ENCODE results near the gene MYH10.

The MYH10 gene

DNA sequence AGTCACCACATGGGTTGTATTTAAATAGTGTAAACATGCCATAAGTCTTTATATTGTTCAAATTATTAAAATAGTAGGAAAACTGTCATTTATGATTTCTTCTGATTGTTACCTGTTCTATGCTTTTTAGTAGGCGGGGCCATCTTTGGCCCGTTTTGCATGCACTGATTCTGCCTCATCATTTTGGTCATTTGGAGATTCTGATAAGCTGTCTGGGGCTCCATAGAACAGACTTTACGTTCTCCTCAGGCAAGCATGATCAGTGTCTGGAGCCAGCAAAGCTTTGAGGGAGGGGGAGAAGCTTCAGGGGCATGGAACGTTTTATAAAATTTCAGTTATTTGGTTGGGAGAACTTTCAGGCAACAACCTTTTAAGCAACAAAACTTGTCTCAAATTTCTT lies 186.0 kb downstream of the MYH10 start:
- no peak for DNase-seq
- in situ Hi-C loops (cut with HindIII; ENCODE audit: low pct_ligation_motif_present, low pct_unique_long_range_greater_than_20kb, low sequenced_read_pairs) = no loop called here

DNA sequence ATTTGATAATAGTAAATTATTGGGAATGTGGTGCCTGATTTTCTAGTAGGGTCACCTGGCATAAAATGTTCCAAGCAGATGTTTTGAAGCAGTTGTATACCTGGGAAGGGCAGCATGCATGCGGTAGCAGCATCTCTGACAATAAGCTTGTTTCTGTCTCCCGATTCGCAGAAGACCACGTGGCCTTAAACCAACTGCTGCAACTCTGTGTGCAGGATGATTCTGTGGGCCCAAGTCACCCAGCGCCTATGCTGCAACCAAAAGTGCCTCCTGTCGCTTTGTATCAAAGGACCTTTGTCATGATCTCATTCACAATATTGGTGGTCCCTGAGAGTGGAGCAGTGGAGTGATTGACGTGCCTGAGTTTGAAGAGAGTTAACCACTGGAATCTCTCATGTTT lies 186.8 kb downstream of the MYH10 start:
- DNase-seq = no peak
- in situ Hi-C loops (cut with HindIII; ENCODE audit: low pct_ligation_motif_present, low pct_unique_long_range_greater_than_20kb, low sequenced_read_pairs) = no loop called here

DNA sequence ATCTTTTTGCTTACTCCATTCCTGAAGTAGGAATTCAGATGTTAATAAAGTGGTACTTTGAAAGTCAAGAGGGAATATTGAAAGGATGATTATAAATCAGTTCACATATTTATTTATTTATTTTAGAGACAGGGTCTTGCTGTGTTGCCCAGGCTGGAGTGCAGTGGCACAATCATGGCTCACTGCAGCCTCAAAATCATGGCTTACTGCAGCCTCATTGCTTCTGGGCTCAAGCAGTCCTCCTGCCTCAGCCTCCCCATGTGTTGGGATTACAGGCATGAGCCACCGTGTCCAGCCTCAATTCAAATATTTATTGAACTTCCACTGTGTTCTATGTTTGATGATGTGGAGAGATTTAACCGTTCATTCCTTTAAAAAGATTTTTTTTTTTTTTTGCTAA lies 188.2 kb downstream of the MYH10 start:
- in situ Hi-C loops (cut with HindIII; ENCODE audit: low pct_ligation_motif_present, low pct_unique_long_range_greater_than_20kb, low sequenced_read_pairs) = no loop called here

DNA sequence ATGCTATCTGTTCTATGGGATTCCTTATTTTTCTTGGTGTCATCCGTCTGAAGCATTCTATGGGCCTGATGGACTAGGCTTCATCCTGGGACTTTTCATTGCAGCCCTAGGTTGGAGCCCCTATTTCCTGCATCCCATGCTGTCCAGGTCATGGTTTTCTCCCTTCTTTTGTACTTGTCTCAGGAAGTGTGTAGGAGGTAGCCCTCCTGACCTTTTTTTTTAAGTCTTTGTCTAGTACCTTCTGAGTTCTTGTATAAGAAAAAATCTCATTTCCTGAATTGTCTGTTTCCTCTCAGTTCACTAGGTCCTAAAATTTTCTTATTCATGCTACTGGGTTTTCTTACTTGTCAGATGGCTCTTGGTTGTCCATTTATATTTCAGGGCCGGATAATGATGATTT lies 188.8 kb downstream of the MYH10 start:
- no peak for DNase-seq
- in situ Hi-C loops (cut with HindIII; ENCODE audit: low pct_ligation_motif_present, low pct_unique_long_range_greater_than_20kb, low sequenced_read_pairs) = no loop called here

More for the DNA sequence above, 188.2 kb downstream of the MYH10 start:
- DNase-seq = no peak

DNA sequence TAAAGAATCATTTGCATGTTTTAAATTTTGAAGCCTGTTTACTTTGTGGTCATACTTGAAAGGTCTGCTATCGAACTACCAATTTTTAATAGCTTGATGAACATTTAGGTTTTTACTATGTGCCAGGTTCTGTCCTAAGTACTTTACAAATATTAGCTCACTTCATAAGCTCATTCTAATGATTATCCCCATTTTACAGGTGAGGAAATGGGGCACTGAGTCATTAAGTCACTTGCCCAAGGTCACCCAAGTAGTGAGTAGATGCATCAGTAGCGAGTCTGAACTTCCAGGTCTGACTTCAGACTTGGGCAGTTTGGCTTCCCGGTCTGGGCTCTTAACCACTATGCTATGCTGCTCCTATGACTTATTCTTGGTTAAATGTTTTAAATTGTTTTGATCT lies 190.8 kb downstream of the MYH10 start:
- in situ Hi-C loops (cut with HindIII; ENCODE audit: low pct_ligation_motif_present, low pct_unique_long_range_greater_than_20kb, low sequenced_read_pairs) = no loop called here
- no peak for DNase-seq

DNA sequence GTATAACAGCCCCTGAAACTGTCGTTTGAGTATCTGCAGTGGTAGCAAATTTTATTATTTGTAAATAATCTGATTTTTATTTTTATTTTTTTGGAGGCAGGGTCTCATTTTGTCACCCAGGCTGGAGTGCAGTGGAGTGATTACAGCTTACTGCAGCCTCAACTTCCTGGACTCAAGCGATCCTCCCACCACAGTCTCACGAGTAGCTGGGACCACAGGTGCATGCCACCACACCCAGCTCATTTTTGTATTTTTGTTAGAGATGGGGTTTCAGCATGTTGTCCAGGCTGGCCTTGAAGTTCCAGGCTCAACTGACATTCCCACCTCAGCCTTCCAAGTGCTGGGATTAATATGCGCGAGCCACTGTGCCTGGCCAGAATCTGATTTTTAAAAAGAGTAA lies 192.1 kb downstream of the MYH10 start:
- in situ Hi-C loops (cut with HindIII; ENCODE audit: low pct_ligation_motif_present, low pct_unique_long_range_greater_than_20kb, low sequenced_read_pairs) = no loop called here

DNA sequence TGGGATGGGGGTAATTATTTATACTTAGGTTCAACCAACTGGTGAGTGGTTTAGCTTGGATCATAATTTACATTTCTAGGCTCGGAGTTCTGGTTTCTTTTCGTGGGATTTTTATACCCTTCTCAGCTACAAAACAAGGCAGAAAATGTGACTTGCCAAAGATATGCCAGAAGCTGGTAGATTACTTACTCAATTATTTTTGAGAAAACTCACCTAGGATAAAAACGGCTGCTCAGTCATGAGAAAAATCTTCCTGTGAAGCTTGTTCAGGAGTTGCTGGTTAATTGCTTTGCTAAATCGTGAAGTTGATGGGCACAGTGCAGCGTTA lies 193.7 kb downstream of the MYH10 start:
- no peak for DNase-seq
- in situ Hi-C loops (cut with HindIII; ENCODE audit: low pct_ligation_motif_present, low pct_unique_long_range_greater_than_20kb, low sequenced_read_pairs) = no loop called here

More for the DNA sequence above, 192.1 kb downstream of the MYH10 start:
- DNase-seq = no peak

DNA sequence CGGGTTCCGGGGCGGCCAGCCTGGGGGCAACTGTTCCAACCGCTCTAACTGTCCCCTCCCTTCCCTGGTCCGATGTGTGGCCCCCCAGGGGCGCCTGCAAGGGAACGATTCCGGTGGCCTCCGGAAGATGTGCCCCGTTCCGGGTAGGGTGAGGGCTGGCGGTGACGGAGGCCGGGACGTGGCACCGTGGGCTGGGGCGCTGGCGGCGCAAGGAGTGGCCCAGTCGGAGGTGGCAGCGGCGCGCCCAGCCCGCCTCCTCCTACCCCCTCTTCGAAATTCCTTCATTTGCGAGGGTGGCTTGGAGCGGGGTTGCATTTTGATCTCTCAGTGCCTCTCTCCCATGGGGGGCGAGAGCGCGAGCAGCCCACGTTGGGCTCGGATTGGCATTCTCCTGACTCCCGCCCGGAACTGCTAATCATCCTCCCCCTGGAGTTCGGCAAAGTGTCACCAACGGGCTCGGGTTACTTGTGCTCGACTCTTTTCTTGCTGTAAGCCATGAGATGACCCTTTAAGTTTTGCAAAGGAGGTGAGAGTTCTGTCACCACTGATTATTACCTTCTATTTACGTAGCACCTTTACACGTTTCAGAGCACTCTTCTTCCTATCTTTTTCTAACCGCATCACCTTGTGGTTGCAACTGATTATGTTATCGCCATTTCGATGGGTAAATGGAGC lies 194.2 kb downstream of the MYH10 start:
- DNase-seq = peak; percentile 56
- in situ Hi-C loops (cut with HindIII; ENCODE audit: low pct_ligation_motif_present, low pct_unique_long_range_greater_than_20kb, low sequenced_read_pairs) = no loop called here

DNA sequence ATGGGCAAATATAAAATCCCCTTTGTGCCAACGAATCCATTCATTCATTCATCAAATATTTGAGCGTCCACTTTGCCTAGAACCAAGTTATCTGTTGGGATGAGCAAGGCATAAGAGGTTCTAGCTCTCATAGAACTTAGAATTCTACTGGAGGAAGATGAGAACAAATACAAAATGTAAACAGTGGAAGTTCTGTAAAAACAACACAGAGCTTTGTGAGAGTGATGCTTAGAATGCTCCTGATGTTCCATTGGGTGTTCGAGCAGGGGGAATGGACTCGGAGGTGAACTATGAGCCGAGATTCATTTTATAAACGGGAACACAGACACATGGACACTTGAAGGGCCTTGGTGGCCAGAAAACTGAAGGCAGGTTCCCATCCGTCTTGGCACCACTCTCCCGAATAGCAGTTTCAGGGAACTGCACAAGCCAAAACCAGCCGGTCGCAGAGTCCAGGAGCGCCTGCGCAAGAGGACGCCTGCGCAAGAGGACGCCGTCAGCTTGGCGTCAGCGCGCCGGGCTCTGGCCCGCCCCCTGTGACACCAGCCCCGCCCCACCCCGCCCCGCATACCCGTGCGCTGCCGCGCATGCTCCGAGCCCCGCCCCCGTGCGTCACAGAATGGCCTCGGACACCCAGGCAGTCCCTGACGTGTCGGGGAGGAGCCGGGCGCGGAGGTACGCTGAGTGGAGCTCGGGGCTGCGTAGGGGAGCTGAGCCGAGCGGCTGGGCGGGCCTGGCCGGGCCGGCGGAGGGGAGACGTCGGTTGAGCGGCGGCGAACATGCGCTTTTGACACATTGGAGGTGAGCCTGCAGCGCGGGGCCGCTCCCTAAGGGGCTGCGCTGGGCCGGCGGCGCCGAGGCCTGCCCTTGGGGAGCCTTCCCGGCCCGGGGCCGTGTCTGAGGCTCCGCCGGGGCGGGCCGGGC lies 195.0 kb downstream of the MYH10 start, which contains the start of gene NDEL1:
TSS of gene NDEL1 (plus strand) at position 640 of the 924 bp plus-strand sequence. CDS start 8,388 bp downstream, outside the sequence.
- peak; percentile 98 for DNase-seq
- in situ Hi-C loops (cut with HindIII; ENCODE audit: low pct_ligation_motif_present, low pct_unique_long_range_greater_than_20kb, low sequenced_read_pairs) = no loop called here

DNA sequence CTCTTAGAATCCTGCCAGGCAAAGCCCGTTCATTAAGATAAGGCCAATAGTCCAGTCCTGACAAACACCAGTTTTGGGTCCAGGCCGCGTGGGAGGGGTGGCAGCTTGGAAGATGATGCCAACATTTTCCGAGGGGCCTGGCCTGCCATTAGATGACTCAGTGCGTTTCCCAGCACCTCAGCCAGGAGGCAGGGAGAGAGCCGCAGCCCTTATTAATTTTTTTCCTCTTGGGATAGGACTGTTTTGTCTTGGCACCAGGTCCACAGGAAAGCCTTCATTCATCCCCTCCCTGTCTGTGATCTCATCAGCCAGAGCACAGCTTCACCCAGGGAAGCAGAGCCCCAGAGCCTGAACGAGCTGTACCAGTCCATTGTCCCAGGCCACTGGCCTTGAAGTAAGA lies 199.6 kb downstream of the MYH10 start:
- no peak for DNase-seq
- in situ Hi-C loops (cut with HindIII; ENCODE audit: low pct_ligation_motif_present, low pct_unique_long_range_greater_than_20kb, low sequenced_read_pairs) = no loop called here

DNA sequence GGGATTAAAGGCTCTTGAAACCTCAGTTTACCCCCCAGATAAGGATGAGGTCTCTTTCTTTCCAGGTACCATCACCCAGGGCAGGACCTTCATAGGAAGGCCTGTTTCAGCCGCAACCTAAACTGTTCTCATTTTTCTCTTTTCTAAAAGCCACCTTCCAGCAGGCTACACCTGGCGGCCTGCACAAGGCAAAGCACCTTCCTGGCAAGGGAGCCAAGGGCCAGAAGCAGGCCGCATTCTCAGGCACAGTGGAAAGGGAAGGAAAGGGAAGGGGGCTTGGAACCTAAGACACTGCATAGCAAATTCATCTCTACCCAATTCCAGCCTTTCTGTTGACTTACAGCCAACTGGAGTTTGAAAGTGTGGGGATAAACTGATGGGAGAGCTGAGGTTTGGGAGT lies 203.7 kb downstream of the MYH10 start:
- DNase-seq = no peak
- in situ Hi-C loops (cut with HindIII; ENCODE audit: low pct_ligation_motif_present, low pct_unique_long_range_greater_than_20kb, low sequenced_read_pairs) = no loop called here

DNA sequence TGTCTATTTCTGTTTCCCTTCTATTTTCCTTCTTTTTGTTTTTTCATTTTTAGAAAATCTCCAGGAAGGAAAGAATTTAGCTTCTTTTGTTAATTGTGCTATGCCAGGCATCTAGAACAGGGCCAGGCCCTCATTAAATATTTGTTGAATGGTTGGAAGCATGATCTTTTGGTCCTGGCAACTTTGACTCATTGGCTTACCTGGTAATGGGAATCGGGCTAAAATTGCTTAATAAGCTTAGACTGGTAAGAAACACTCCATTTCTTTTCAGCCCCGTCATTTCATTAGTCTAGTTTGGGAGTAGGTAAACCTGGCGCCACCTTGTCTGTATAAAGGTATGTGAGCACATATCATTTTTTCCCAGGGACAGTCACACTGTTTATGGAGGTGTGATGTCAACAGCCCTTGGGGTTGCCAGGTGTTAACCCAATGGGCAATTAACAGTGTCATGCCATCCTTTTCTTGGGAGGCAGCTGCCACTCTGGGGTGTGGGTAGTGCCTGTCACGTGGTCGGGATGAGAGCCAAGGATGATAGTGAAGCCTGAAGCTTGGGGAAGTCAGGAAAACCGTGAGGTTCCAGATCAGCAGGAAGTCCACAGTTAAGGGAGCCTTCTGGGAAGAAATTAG lies 204.3 kb downstream of the MYH10 start:
- no peak for DNase-seq
- in situ Hi-C loops (cut with HindIII; ENCODE audit: low pct_ligation_motif_present, low pct_unique_long_range_greater_than_20kb, low sequenced_read_pairs) = no loop called here
